Endothelial cell of umbilical vein (primary cell): ENCODE results near the gene TRIM37. TPM values are rescaled to one million over a fixed set of nuclear protein-coding genes. Genes with fewer than 3 reads are reported as not detected.

Experiments
- BruUV-seq: library from RNA; stranded (reverse); fragments of 400-500 nt; replicated peaks from 2 replicates; lab custom pipeline; 2021; lab: Mats Ljungman, UMichigan
- CTCF ChIA-PET: fragments of 300-600, 350-600 bp; sonication (Branson Sonifier 250); formaldehyde crosslinking; loops from one replicate; lab custom pipeline; 2021; ENCODE audit warnings: antibody characterized with exemption, inconsistent platforms; lab: Charles Lee
- POLR2A ChIA-PET: fragments of 300-600, 350-600 bp; sonication (Branson Sonifier 250); formaldehyde crosslinking; loops from one replicate; lab custom pipeline; 2021; ENCODE audit warnings: antibody characterized with exemption, inconsistent platforms; lab: Charles Lee
- DNase-seq: peaks from one replicate; pipeline ENCODE4 v3.0.0-alpha.2; 2011; ENCODE audit warnings: low read depth, low spot score
- FAIRE-seq: peaks from 2 replicates; lab custom pipeline; 2011; peaks lifted over from hg19 to GRCh38; lab: Jason Lieb, UNC
- H2AFZ ChIP-seq: 2 replicates; pipeline ENCODE4 v1.6.0; 2012; ENCODE audit warnings: low read depth, low read length, control low read depth, inconsistent platforms
- H3K27ac ChIP-seq: 2 replicates; pipeline ENCODE4 v1.5.1; 2011; ENCODE audit warnings: low read depth, mild to moderate bottlenecking, control low read depth, low read length, moderate library complexity; ENCODE audit not compliant: insufficient read depth
- H3K27me3 ChIP-seq, 2 experiments: 2 replicates each; pipeline versions ENCODE4 v1.6.0 to v1.6.1; 2011; ENCODE audit warnings: low read length in 2 of 2, mixed read lengths in 1 of 2; ENCODE audit not compliant: control insufficient read depth in 2 of 2, insufficient read depth in 2 of 2
- H3K36me3 ChIP-seq, 2 experiments: 2 replicates in 1 of 2; 3 replicates in 1 of 2; pipeline ENCODE4 v1.5.1; 2011; ENCODE audit warnings: low read length in 2 of 2, mild to moderate bottlenecking in 1 of 2, moderate library complexity in 1 of 2; ENCODE audit not compliant: control insufficient read depth in 2 of 2, insufficient read depth in 2 of 2; ENCODE audit errors: extremely low read depth in 1 of 2
- H3K4me1 ChIP-seq: 3 replicates; pipeline ENCODE4 v1.5.1; 2011; ENCODE audit warnings: mild to moderate bottlenecking, low read length; ENCODE audit not compliant: control insufficient read depth, insufficient read depth; ENCODE audit errors: extremely low read depth
- H3K4me2 ChIP-seq: 2 replicates; pipeline ENCODE4 v1.6.1; 2011; ENCODE audit warnings: low read length, control low read depth, mixed read lengths; ENCODE audit not compliant: insufficient read depth
- H3K4me3 ChIP-seq, 3 experiments: fragments of 200-600 bp in 1 of 3; sonication (generic), shearing (Covaris generic) in 1 of 3; replicated peaks in 1 of 3; 2 replicates each; pipeline ENCODE4 v1.5.1; 2011 to 2016; ENCODE audit warnings: control low read depth in 3 of 3, low read length in 3 of 3, mild to moderate bottlenecking in 2 of 3, inconsistent platforms in 1 of 3, low read depth in 1 of 3, moderate library complexity in 1 of 3; ENCODE audit not compliant: insufficient read depth in 1 of 3
- H3K79me2 ChIP-seq: 2 replicates; pipeline ENCODE4 v1.6.0; 2012; ENCODE audit warnings: low read length, inconsistent platforms; ENCODE audit not compliant: control insufficient read depth, insufficient read depth
- H3K9ac ChIP-seq: replicated peaks from 2 replicates; pipeline ENCODE3; 2011; ENCODE audit warnings: low read length, control low read depth; ENCODE audit not compliant: insufficient read depth; ENCODE audit errors: extremely low read depth
- H3K9me1 ChIP-seq: replicated peaks from 3 replicates; pipeline ENCODE4 v1.6.0; 2011; ENCODE audit warnings: mild to moderate bottlenecking, low read length; ENCODE audit not compliant: control insufficient read depth, insufficient read depth; ENCODE audit errors: extremely low read depth
- H3K9me3 ChIP-seq: replicated peaks from 2 replicates; pipeline ENCODE4 v1.5.1; 2012; ENCODE audit warnings: low read length, inconsistent platforms; ENCODE audit not compliant: control insufficient read depth, insufficient read depth
- H4K20me1 ChIP-seq: replicated peaks from 2 replicates; pipeline ENCODE3; 2011; ENCODE audit warnings: mild to moderate bottlenecking, low read length; ENCODE audit not compliant: control insufficient read depth, insufficient read depth; ENCODE audit errors: extremely low read depth
- EZH2 ChIP-seq: IDR thresholded peaks from 2 replicates; pipeline ENCODE4 v1.6.1; 2012; ENCODE audit warnings: borderline replicate concordance, low read depth, mild to moderate bottlenecking, moderate library complexity, low read length, inconsistent platforms; ENCODE audit not compliant: severe bottlenecking
- FOS ChIP-seq: IDR thresholded peaks from 2 replicates; pipeline ENCODE4 v1.6.1; 2011; ENCODE audit warnings: mild to moderate bottlenecking, low read length, moderate library complexity, borderline replicate concordance; ENCODE audit not compliant: insufficient read depth
- GATA2 ChIP-seq: IDR thresholded peaks from 2 replicates; pipeline ENCODE4 v1.7.0; 2011; ENCODE audit warnings: low read depth, mild to moderate bottlenecking, moderate library complexity, mixed read lengths, low read length; ENCODE audit not compliant: insufficient read length, insufficient read depth
- JUN ChIP-seq: IDR thresholded peaks from 2 replicates; pipeline ENCODE4 v1.6.1; 2011; ENCODE audit warnings: borderline replicate concordance, low read depth; ENCODE audit not compliant: insufficient read length, insufficient read depth
- MYC ChIP-seq: IDR thresholded peaks from one replicate; pipeline ENCODE4 v1.6.1; 2011; ENCODE audit warnings: mild to moderate bottlenecking, low read depth, low read length
- POLR2A ChIP-seq: IDR thresholded peaks from 2 replicates; pipeline ENCODE4 v1.6.1; 2012; ENCODE audit warnings: low read depth, mild to moderate bottlenecking, control low read depth, low read length
- POLR2AphosphoS5 ChIP-seq: IDR thresholded peaks from 2 replicates; pipeline ENCODE4 v1.6.1; 2012; ENCODE audit warnings: low read depth, mild to moderate bottlenecking, control low read depth, low read length, moderate library complexity; ENCODE audit not compliant: insufficient read depth
- dilution Hi-C: fragments of 300-500 bp; cut with MboI; formaldehyde crosslinking; loops from one replicate; pipeline ENCODE4 v1.15.0; 2019; ENCODE audit warnings: low sequenced_read_pairs; ENCODE audit not compliant: extremely low pct_ligation_motif_present
- intact Hi-C: fragments of 100-400 bp; cut with micrococcal nuclease; formaldehyde crosslinking; loops from one replicate; pipeline ENCODE4 v1.10.0; 2022
- polyA plus RNA-seq, 4 experiments: library from polyadenylated mRNA; depleted of rRNA in 3 of 4; stranded (reverse) in 3 of 4; unstranded in 1 of 4; fragments of >200 nt; gene quantifications; 2 replicates each; pipeline versions ENCODE4 v1.2.1 to v1.2.3, GENCODE V29; 2011 to 2012; ENCODE audit warnings: missing spikeins in 1 of 4
- total RNA-seq: library from RNA; stranded (reverse); gene quantifications from 2 replicates; pipeline ENCODE4 v1.2.3, GENCODE V29; 2021
- TF ChIP-seq, protein P1 (sequence below), 2 donors: IDR thresholded peaks; 1 replicate in 1 of 2; 2 replicates in 1 of 2; pipeline ENCODE4 v1.5.1; 2011; ENCODE audit warnings: low read length in 2 of 2, mild to moderate bottlenecking in 2 of 2, moderate library complexity in 2 of 2, control low read depth in 1 of 2, inconsistent platforms in 1 of 2, low read depth in 1 of 2; ENCODE audit not compliant: insufficient read depth in 1 of 2; ENCODE audit errors: extremely low read depth in 1 of 2
- TF ChIP-seq, protein P2 (sequence below): IDR thresholded peaks from 2 replicates; pipeline ENCODE4 v1.6.1; 2011; ENCODE audit not compliant: insufficient read depth, insufficient read length

Gene TRIM37
- total and polyA plus RNA-seq, 2 donors (not counting 3 experiments of a cell fraction or from before 2014, with no cell fraction given): 18.8 to 41.9 TPM

DNA sequence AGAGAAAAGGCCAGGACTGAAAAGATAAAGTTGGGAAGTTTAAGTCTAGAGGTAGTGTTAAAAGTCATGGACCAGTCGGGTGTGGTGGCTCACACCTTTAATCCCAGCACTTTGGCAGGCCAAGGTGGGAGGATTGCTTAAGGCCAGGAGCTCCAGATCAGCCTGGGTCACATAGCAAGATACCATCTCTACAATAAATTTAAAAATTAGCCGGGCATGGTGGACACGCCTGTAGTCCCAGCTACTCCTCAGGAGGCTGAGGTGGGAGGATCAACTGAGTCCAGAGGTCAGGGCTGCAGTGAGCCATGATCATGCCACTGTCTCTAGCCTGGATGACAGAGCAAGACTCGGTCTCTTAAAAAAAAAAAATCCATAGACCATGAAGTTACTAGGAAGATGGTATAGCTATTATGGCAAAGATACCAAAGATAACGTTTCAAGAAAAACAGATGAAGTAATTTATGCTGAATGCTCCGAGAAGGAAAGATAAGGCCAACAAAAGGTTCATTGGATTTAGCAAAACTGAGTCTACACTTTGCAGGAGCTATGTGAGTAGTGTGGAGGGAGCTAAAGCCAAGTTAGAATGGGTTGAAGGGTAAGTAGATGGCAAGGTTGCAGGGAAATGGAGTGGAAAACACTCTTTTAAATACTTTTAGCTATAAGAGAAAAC lies 11.7 kb downstream of the TRIM37 start:
- no peak for DNase-seq
- peaks cover 27% of the 10 kb centered on the region for H3K4me1 ChIP-seq
- no TSS peak for BruUV-seq
- peaks cover 47% of the 10 kb centered on the region for H3K79me2 ChIP-seq
- no peak overlapping the region for H3K4me2 ChIP-seq
- intact Hi-C loops: loop anchor here (5.0 kb wide), 2 partner anchors 57 to 578 kb away; no protein-coding TSS in a partner anchor
- no peaks in the 10 kb centered on the region for H3K27me3 ChIP-seq
- FAIRE-seq: no peak
- no peaks in the 10 kb centered on the region for H4K20me1 ChIP-seq
- H2AFZ ChIP-seq: no peak overlapping the region
- TF ChIP-seq POLR2A: no peak
- TF ChIP-seq JUN: no peak
- TF ChIP-seq MYC: no peak
- TF ChIP-seq GATA2: no peak
- TF ChIP-seq, protein P1, sequence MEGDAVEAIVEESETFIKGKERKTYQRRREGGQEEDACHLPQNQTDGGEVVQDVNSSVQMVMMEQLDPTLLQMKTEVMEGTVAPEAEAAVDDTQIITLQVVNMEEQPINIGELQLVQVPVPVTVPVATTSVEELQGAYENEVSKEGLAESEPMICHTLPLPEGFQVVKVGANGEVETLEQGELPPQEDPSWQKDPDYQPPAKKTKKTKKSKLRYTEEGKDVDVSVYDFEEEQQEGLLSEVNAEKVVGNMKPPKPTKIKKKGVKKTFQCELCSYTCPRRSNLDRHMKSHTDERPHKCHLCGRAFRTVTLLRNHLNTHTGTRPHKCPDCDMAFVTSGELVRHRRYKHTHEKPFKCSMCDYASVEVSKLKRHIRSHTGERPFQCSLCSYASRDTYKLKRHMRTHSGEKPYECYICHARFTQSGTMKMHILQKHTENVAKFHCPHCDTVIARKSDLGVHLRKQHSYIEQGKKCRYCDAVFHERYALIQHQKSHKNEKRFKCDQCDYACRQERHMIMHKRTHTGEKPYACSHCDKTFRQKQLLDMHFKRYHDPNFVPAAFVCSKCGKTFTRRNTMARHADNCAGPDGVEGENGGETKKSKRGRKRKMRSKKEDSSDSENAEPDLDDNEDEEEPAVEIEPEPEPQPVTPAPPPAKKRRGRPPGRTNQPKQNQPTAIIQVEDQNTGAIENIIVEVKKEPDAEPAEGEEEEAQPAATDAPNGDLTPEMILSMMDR (IDR thresholded peaks at IDR 0.05; ENCODE audit: extremely low read depth in 1 of 2, insufficient read depth in 1 of 2, low read depth in 1 of 2, low read length in 2 of 2): no peak
- TF ChIP-seq, protein P2, sequence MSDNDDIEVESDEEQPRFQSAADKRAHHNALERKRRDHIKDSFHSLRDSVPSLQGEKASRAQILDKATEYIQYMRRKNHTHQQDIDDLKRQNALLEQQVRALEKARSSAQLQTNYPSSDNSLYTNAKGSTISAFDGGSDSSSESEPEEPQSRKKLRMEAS: no peak
- no peak for TF ChIP-seq FOS
- TF ChIP-seq EZH2: no peak
- no peak for TF ChIP-seq POLR2AphosphoS5
- H3K9me3 ChIP-seq: no peaks in the 10 kb centered on the region
- peak overlapping the region; percentile 59 for H3K9ac ChIP-seq
- no peaks in the 10 kb centered on the region for H3K36me3 ChIP-seq
- ChIA-PET POLR2A (no interaction called here), CTCF (interaction anchor here (0.7 to 1.6 kb wide), 6 partner anchors 9 to 23 kb away, joined by 3 to 6 read pairs (median 4); partner anchors contain the start of gene TRIM37)
- dilution Hi-C loops: no loop called here
- peak overlapping the region; percentile 83 for H3K27ac ChIP-seq
- H3K4me3 ChIP-seq: no peak overlapping the region
- no peaks in the 10 kb centered on the region for H3K9me1 ChIP-seq
